MG63 (cell line): ENCODE data around the gene NKG7. TPM values are rescaled to one million over a fixed set of nuclear protein-coding genes. Genes with fewer than 3 reads are reported as not detected.

Source experiments
- DNase-seq: peaks from one replicate; pipeline ENCODE4 v3.0.0-alpha.2; 2020
- H3K27me3 ChIP-seq: fragments of 250-450 bp; sonication (Bioruptor Pico); 2 replicates; pipeline ENCODE4 v1.5.1; 2020; ENCODE audit warnings: mild to moderate bottlenecking, moderate library complexity
- H3K36me3 ChIP-seq: fragments of 250-450 bp; sonication (Bioruptor Pico); 2 replicates; pipeline ENCODE4 v1.5.1; 2020; ENCODE audit warnings: mild to moderate bottlenecking, moderate library complexity
- H3K4me3 ChIP-seq: fragments of 250-450 bp; sonication (Bioruptor Pico); 2 replicates; pipeline ENCODE4 v1.5.1; 2020; ENCODE audit warnings: mild to moderate bottlenecking, moderate library complexity
- H3K9me3 ChIP-seq: fragments of 250-450 bp; sonication (Bioruptor Pico); 2 replicates; pipeline ENCODE4 v1.5.1; 2020; ENCODE audit warnings: mild to moderate bottlenecking, moderate library complexity
- total RNA-seq: library from RNA; depleted of rRNA; stranded (reverse); fragments of >200 nt; shearing (Covaris generic); gene quantifications from 2 replicates; pipeline ENCODE4 v1.2.3, GENCODE V29; 2014; ENCODE audit warnings: low replicate concordance

Gene NKG7
- total RNA-seq, 1 experiment from 2014 or later = not detected

DNA sequence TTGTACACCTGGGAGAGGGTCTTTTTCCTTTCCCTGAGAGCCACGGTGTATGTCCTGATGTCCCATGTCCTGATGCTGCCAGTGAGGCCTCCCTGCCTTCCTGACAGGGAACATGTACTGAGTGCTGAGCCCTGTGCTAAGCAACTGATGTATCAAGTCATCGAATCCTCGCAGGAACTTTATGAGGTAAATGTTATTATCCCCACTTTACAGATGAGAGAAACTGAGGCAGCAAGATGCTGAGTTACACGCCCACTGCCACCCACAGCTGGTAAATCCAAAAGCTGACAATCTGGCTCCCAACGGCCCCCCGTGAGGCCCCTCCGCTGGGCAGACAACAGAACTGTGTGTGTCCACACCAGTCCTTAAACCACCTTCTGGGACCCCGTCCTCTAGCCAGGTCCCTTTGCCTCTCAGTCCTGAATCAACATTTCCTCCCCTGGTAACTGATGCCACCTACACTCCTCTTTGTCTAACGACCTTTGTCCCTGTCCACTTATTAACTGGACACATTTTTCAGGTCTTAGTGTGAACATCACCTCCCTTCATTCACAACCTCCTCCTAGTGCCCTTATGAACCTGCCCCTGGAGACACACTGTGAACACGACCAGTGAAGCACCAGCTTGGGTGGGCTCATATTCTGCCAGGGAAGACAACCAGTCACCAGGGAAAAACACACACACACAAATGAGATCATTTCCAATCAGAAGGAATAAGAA lies 25.1 kb downstream of the NKG7 start:
- DNase-seq = no peak
- Histone ChIP-seq H3K27me3 (no peaks in the 10 kb centered on the region), H3K9me3 (no peaks in the 10 kb centered on the region), H3K4me3 (no peak overlapping the region), H3K36me3 (peaks cover 46% of the 10 kb centered on the region)

DNA sequence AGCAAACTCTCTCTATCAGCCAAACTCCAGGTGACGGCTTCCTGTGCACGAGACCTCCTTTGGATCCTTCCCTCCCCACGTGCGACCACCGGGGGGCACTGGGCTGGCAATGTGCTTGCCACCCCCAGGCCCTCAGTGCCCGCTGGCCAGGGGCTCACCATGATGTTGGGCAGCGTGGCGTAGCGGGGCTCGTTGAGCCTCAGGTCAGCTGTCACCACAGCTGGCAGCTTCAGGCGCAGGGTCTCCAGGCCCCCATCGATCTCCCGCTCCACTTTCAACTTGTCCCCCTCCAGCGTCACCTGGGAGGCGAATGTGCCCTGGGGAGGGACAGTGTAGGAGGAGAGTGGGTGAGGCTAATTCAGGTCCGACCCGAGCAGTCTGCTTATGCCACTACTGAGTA lies 25.7 kb downstream of the NKG7 start:
- no peak overlapping the region for H3K4me3 ChIP-seq
- no peak for DNase-seq
- peaks cover 46% of the 10 kb centered on the region for H3K36me3 ChIP-seq
- H3K9me3 ChIP-seq = no peaks in the 10 kb centered on the region
- H3K27me3 ChIP-seq = no peaks in the 10 kb centered on the region

DNA sequence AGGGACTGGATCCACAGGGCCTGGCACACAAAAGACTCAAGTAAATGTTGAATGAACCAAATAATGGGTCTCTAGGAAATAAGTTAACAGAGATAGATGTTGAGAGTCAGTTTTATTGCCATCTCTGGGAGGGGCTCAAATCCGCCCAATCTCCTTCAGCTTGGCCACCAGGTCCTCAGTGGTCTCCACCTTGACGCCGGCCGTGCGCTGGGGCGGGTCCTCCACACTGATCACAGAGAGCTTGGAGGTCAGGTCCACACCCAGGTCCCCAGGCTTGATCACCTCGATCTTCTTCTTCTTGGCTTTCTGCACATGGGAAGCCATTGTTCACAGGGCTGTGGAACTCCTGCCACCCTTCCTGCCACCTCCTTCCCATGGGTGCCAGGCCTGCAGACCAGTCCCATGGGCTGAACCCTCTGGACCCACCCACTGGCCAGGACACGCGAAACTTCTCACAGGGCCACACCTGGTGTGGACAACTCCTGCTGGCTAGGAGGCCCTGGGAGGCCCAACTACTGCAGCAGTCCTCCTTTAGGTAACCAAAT lies 27.3 kb downstream of the NKG7 start:
- Histone ChIP-seq H3K4me3 (no peak overlapping the region), H3K27me3 (no peaks in the 10 kb centered on the region), H3K36me3 (peaks cover 39% of the 10 kb centered on the region), H3K9me3 (no peaks in the 10 kb centered on the region)
- no peak for DNase-seq

DNA sequence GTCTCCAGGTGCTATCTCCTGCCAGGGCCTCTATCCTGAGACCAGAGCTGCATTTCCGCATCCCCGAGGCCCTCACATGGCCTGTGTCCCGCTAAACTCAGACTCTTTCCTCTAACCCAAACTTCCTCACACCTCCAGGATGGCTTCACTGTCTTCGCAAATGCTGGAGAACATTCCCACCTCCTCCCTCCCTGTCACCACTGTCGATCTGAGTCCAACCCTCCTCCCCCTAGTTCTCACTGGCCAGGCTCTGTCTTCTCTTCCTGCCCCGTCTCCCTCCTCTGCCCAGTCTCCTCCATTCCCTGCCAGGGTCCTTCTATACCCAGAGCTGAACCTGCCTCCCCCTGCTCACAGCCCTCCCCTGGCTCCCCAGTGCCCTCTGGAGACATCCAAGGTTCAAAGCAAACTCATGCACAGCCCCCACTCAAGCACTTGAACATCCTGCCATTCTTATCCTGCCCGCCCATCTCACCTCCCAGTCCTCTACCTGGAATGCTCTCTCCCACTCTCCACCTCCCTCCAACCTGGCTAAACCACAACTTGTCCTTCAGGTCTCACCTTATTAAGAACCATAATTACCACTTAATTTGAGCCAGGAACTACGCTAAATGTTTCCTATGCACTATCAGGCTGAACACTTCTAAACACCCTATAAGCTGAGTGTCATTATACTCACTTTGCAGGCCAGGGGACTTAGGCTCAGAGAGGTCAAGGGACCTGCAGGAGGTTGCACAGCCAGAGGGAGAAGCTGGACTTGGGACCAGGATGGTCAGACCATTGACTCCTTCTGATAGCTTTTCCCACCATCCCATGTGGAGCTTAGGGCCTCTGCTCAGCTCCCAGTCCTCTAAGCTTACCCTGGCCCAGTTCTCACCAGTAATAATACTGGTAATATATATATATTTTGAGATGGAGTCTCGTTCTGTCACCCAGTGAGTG lies 29.6 kb downstream of the NKG7 start:
- Histone ChIP-seq H3K4me3 (no peak overlapping the region), H3K36me3 (peaks cover 25% of the 10 kb centered on the region), H3K27me3 (no peaks in the 10 kb centered on the region), H3K9me3 (no peaks in the 10 kb centered on the region)
- no peak for DNase-seq

DNA sequence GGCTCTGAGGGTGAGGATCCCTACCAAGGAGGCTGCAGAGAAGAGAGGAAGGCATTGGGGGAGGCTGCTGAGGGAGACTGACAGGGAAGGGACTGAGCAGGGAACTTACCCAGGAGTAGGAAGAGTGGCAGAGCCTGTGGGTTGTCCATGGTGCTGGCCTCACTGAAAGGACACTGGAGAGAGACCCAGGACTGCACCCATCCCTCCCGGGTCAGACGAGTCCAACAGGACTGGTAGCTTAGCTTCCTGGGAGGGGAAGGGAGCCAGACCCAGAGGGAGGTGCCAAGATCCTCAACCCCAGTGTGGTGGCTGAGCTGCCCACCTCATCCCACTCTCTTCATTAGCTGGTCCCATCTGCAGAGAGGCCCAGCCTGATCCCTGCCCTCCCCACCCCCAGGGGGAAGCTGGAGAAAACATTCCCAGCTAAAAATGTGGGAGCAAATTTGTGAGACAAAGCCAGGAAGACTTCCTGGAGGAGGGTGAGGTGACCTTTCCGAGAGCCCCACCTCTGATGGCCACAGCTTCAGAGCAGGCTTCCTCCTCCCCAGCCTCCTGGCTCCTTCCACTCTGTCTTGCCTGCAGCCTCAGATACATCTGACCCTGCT lies 30.4 kb downstream of the NKG7 start, which contains the start of gene VSIG10L:
Gene VSIG10L, minus strand, starts transcription at position 164 of the 605 bp plus-strand sequence. Its CDS starts 15 bp downstream, at position 149.
- DNase-seq = no peak
- no peak within 1 kb of the TSS for H3K4me3 ChIP-seq
- H3K9me3 ChIP-seq = no peaks in the 10 kb centered on the region
- no peaks in the 10 kb centered on the region for H3K27me3 ChIP-seq
- H3K36me3 ChIP-seq = peaks cover 17% of the 10 kb centered on the region

DNA sequence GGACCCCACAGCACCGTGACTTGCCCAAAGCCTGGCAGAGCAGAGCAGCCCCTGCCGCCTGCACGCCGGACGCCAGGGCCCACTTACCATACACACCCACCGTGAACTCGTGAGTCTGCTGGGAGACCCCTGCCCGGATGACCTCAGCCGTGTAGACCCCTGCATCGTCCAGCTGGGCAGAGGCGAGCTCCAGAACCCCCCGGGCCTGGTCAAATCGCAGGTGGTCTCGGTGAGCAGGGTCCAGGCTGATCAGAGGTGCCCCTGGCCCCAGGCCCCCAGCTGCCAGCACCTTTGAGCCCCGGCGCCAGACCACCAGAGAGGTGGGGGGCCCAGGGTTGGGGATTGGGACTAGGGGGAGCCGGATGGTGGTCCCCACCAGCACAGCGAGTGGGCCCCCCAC lies 31.4 kb downstream of the NKG7 start:
- no peaks in the 10 kb centered on the region for H3K9me3 ChIP-seq
- no peak for DNase-seq

DNA sequence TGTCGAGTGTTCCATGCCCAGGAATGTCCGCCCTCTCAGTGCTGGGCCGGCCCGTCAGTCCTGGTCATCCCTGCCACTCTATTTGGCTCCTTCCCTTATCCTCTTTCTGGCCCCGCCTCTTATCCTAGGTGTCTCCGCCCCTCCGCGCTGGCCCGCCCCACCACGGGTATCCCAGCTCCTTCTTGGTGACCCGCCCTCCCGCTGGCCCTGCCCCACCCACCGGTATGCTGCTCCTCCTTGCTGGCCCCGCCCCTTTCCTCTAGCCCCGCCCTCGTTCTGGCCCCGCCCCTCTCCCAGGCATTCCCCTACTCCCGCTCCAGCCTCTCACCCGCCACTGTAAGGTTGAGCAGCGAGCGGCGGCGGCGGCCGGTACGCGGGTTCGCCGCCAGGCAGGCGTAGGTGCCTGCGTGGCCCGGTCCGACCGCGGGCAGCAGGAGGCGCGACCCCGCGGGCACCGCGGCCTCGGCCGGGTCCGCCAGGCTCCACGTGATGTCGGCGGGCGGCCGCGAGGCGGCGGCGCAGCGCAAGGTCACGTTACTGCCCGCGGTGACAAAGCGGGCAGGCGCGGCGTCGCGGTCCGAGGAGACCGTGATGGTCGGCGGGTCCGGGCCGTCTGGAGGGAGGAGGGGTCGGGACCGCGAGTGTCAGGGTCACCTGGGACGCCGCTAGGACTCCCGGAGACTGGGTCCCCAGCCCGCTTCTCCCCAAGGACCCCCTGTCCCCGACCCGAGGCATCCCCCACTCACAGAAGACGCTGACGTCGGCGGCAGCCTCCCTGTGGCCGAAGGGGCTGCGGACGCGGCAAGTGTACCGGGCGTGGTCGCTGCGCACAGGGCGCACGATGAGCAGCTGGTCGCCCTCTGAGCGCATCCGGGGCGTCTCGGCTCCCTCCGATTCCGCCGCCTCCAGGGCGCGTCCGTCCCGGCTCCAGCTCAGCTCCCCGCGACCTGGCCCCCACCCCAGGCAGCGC lies 32.5 kb downstream of the NKG7 start:
- Histone ChIP-seq H3K27me3 (no peaks in the 10 kb centered on the region), H3K9me3 (no peaks in the 10 kb centered on the region), H3K4me3 (peak overlapping the region; percentile 47), H3K36me3 (peaks cover 3% of the 10 kb centered on the region; the same call in 1 of the 2 replicates)
- DNase-seq = peak; percentile 98

More for the DNA sequence above, 31.4 kb downstream of the NKG7 start:
- Histone ChIP-seq H3K4me3 (no peak overlapping the region), H3K27me3 (no peaks in the 10 kb centered on the region), H3K36me3 (peaks cover 8% of the 10 kb centered on the region)

DNA sequence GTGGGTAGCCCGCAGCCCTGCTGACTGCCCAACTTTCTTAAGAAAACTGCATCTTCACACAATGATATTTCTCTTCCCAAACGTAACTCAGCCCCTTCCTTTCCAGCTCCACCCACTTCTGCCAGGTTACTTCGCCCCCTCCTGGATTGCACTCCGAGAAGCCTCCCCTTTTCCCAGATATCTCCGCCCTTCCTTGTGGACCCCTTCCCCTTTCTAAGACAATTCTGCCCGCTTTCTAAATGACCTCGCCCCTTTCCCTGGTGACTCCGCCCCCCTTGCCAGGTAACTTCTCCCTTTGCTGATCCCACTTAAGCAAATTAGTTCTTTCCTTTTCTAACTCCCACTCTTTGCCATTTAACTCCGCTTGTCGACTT lies 33.2 kb downstream of the NKG7 start:
- Histone ChIP-seq H3K27me3 (no peaks in the 10 kb centered on the region), H3K4me3 (peak overlapping the region; percentile 47), H3K36me3 (no peaks in the 10 kb centered on the region), H3K9me3 (no peaks in the 10 kb centered on the region)
- no peak for DNase-seq

DNA sequence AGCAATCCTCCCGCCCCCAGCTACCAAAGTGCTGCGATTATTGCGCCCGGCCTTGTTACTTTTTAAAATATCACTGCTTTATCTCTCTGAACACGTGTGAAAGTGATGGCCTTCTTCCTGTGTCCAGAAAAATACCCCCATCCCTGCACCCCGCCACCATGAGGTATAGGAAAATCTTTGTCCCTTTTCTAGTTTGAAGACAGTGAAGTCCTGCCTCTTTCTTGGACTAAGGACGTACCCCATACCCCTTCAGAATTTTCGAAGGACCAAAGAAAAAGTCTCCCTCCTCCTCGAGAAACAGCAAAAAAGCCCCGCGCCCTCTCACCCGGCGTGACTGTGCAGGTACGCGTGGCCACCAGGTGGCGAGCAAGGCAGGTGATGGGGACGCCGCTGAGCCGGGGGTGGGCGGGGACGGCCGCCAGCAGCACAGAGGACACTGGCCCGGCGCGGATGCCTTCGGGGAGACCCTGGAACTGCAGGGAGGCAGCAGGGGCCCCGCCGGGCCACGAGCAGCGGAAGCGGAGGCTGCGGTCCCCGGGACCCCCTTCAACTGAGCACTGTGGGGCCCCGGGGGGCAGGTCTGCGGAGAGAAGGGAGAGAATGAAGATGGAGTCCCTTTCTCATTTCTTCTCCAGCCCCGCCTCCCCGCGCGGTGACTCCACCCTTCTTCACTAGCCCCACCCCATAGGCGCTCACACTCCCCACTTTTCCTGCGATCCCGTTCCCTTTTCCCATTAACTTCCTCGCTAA lies 33.7 kb downstream of the NKG7 start:
- no peaks in the 10 kb centered on the region for H3K9me3 ChIP-seq
- H3K27me3 ChIP-seq = no peaks in the 10 kb centered on the region
- H3K4me3 ChIP-seq = peak overlapping the region; percentile 47
- DNase-seq = peak; percentile 76
- no peaks in the 10 kb centered on the region for H3K36me3 ChIP-seq

DNA sequence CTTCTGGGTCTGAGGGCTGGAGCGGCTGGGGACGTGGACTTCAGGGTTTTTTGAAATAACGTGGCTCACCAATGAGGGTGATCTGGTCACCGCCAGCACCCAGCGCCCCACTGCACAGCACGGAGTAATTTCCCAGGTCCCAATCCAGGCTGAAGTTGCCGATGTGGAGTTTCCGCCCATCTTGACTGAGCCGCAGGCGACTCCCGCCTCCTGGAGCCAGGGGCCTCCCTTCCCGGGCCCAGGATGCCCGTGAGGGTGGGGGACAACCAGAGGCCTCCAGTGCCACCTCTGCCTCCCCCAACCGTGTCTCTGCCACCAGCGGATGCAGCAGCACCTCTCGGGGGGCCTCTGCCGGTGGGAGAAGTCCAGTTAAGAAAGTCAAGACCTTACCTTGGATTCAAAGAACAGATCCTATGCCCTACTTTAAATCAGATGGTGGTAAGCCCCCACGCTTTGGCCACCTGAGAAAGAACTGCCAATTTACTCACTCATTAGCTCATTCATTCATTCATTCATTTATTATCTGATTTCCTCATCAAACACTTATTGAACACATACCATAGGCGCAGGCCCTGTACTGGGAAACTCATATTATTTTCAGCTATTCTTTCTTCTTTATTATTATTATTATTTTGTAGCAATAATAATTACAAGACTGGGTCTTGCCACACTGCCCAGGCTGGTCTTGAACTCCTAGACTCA lies 34.4 kb downstream of the NKG7 start:
- Histone ChIP-seq H3K9me3 (no peaks in the 10 kb centered on the region), H3K4me3 (no peak overlapping the region; the same call in 1 of the 2 replicates), H3K27me3 (no peaks in the 10 kb centered on the region), H3K36me3 (no peaks in the 10 kb centered on the region)
- DNase-seq = no peak

DNA sequence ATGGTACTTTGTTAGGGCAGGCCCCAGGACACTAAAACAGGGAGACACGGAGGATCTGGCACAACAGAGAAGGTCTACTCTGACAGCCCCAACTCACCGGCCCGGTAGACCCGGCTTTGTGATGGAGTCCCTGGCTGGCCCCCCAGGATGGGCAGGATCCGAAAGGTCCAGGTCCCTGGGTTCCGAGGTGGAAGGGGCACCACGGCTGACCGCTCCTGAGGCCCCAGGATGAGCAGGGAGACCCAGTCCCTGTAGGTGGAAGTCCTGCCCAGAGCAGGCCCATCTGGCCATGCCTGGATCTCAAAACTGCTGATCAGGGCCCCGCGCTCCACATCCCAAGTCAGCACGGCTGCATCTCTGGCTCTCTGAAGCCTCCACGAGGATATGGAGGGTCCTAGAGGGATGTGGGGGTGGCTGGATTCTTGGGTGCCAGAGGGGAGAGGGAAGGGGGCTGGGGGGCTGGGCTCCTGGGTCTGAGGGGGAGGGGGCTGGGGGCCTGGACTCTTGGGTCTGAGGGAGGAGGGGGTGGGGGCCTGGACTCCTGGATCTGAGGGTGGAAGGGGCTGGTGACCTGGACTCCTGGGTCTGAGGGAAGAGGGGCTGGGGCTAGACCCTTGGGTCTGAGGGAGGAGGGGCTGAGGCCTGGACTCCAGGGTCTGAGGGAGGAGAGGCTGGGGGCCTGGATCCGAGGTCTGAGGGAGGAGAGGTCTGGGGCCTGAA lies 35.2 kb downstream of the NKG7 start:
- no peak for DNase-seq
- Histone ChIP-seq H3K9me3 (no peaks in the 10 kb centered on the region), H3K27me3 (no peaks in the 10 kb centered on the region), H3K4me3 (no peak overlapping the region), H3K36me3 (no peaks in the 10 kb centered on the region)

DNA sequence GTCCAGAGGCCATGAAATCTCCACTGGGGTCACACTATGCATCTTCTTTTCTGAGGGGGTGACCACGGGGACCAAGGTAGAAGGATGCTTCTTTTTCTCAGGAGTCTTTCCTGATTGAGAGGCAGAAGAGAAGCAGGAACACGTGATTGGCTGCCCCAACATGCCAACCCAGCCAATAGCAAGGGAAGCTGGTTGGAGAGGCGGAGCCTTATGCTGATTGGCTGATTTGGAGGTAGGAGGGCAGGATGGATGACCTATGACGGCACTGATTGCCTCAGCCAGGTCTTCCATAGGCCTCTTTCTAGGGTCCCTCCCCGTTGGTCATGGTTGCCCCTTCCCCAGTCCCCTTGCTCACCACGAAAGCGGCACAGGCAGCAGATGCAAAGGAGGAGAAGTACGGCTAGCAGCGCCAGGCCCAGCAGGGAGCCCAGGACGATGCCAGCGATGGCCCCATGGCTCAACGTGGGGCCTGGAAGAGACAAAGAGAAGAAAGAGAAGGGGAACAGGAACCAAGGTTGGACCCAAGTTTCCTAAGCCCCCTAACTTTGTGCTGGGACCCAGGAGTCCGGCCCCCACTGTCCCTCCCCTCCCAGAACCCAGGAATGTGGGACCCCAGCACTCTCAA lies 38.5 kb downstream of the NKG7 start:
- no peaks in the 10 kb centered on the region for H3K9me3 ChIP-seq
- H3K4me3 ChIP-seq = no peak overlapping the region
- no peaks in the 10 kb centered on the region for H3K27me3 ChIP-seq
- H3K36me3 ChIP-seq = no peaks in the 10 kb centered on the region
- no peak for DNase-seq

DNA sequence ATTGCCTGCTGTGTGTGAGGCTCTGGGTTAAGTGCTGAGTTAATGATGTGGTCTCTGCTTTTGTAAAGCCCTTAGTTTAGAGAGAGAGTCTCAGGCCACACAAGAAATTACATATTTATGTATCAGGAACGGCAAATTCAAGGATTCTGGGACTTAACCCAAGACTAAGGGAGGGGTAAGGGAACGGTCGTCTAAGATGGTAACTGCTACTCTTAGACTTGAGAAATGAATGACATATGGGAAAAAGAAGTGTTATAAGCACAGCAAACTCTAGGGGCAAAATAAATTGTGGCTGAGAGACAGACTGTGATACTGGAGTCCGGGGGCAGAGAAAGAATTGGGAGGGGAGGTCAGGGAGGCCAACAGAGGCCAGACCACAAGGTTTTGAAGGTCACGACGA lies 40.7 kb downstream of the NKG7 start:
- DNase-seq = no peak
- Histone ChIP-seq H3K4me3 (no peak overlapping the region), H3K27me3 (peaks cover 10% of the 10 kb centered on the region), H3K9me3 (no peaks in the 10 kb centered on the region), H3K36me3 (no peaks in the 10 kb centered on the region)

DNA sequence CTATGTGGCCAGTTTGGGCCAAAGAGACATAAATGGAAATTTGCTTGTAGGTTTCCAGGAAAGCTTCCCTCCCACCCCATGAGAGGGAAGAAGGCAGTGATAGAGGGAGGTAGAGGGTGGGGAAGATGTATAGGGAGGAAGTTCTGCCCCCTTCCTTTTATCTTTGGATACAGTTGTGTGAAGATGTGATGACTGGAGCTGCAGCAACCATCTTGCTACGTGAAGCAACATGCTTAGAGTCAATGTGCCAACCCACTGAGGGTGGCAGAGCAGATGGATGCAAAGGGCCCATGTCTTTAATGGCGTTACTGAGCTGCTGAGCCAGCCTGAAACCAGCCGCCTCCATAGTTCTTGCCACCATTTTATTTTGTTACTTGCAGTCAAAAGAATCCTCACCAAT lies 41.3 kb downstream of the NKG7 start:
- no peak for DNase-seq
- H3K9me3 ChIP-seq = no peaks in the 10 kb centered on the region
- no peaks in the 10 kb centered on the region for H3K36me3 ChIP-seq
- H3K4me3 ChIP-seq = no peak overlapping the region
- peaks cover 11% of the 10 kb centered on the region for H3K27me3 ChIP-seq
